AML-193 (cell line): ENCODE results near the gene SNX9.
"Not testable (repeated sequence)": the region's sequence is repeated elsewhere in the genome, so short reads cannot be mapped to it uniquely, and the experiment has no call there.

Experiments used
- DNase-seq, 2 experiments: peaks; one replicate each; lab custom pipeline; 2025; lab: John Stamatoyannopoulos, UW

SNX9 gene

GRCh38 chr6:157858664-157859063 lies 35.6 kb downstream of the SNX9 start:
- not testable (repeated sequence) for DNase-seq

GRCh38 chr6:157859775-157860504 lies 36.9 kb downstream of the SNX9 start:
- DNase-seq, result no peak

- no peak for DNase-seq
Observed at GRCh38 chr6:157860505-157860991, 37.5 kb downstream of the SNX9 start.

GRCh38 chr6:157861184-157861583 lies 38.1 kb downstream of the SNX9 start:
- no peak for DNase-seq

GRCh38 chr6:157861814-157862213 lies 38.8 kb downstream of the SNX9 start:
- DNase-seq, result no peak

- DNase-seq, result no peak
Observed at GRCh38 chr6:157862706-157863105, 39.7 kb downstream of the SNX9 start.

- no peak for DNase-seq
Observed at GRCh38 chr6:157864185-157864761, 41.2 kb downstream of the SNX9 start.

- DNase-seq, result no peak
Observed at GRCh38 chr6:157865249-157865648, 42.2 kb downstream of the SNX9 start.

- no peak for DNase-seq
Observed at GRCh38 chr6:157867155-157867559, 44.1 kb downstream of the SNX9 start.

GRCh38 chr6:157867981-157868380 lies 44.9 kb downstream of the SNX9 start:
- no peak for DNase-seq

GRCh38 chr6:157868835-157869234 lies 45.8 kb downstream of the SNX9 start:
- DNase-seq, result no peak

- no peak for DNase-seq
Observed at GRCh38 chr6:157869673-157870302, 46.7 kb downstream of the SNX9 start.

- peak; percentile 75 to 76 for DNase-seq
Observed at GRCh38 chr6:157873735-157874344, 50.8 kb downstream of the SNX9 start.

- DNase-seq, result no peak
Observed at GRCh38 chr6:157877149-157877548, 54.1 kb downstream of the SNX9 start.

GRCh38 chr6:157877573-157878438 lies 54.8 kb downstream of the SNX9 start:
- DNase-seq, result no peak

GRCh38 chr6:157879034-157879872 lies 56.2 kb downstream of the SNX9 start:
- no peak for DNase-seq

GRCh38 chr6:157879873-157880254 lies 56.8 kb downstream of the SNX9 start:
- DNase-seq, result no peak

GRCh38 chr6:157880534-157880933 lies 57.5 kb downstream of the SNX9 start:
- DNase-seq, result no peak

- DNase-seq, result no peak
Observed at GRCh38 chr6:157881342-157881741, 58.3 kb downstream of the SNX9 start.

- DNase-seq, result no peak
Observed at GRCh38 chr6:157884756-157885155, 61.7 kb downstream of the SNX9 start.
